ENCODE data around the gene CEACAM21. TPM values are rescaled to one million over a fixed set of nuclear protein-coding genes. Genes with fewer than 3 reads are reported as not detected.

Gene CEACAM21
- not detected in 5 replicates for total RNA-seq (2022; extraction: Qiagen RNA extraction; ENCODE audit: low read depth)

DNA sequence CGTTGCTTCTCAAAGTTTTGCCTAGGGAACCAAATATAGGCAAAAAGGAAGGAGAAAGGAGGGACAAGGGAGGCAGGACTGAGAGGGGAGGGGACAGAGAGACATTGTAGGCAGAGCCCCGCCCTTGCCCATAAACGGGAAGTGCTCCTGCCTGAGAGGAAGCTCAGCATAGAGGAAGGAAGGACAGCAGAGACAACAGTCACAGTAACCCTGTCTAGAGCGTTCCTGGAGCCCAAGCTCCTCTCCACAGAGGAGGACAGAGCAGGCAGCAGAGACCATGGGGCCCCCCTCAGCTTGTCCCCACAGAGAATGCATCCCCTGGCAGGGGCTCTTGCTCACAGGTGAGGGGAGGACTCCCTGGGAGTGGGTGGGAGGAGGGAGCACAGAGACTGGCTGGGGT is at the start of gene CEACAM21:
CEACAM21 (plus strand) TSS at position 169 of the 400 bp plus-strand sequence; CDS start at position 278, 109 bp downstream.

DNA sequence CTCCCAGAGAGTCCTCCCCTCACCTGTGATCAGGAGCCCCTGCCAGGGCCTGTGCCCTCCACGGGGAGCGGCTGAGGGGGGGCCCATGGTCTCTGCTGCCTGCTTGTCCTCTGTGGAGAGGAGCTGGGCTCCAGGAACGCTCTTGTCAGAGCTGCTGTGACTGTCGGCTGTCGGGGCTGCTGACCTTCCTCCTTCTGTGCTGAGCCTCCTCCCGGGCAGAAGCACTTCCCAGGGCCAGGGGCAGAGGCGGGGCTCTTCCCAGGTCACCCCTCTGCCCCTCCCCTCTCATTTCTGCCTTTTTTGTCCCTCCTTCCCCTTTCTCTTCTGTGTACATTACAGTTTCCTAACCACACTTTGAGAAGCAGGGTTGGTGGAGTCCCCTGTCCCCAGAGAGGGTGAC is 50.9 kb downstream of the CEACAM21 start, which contains the start of gene CEACAM4:
CEACAM4 (minus strand) TSS at position 198 of the 400 bp plus-strand sequence; CDS start at position 87, 111 bp downstream.

Other genes starting within 250 kb of the CEACAM21 start
- 123 to 170 TPM (median 149 TPM) in 5 replicates for gene TGFB1, start 222.2 kb upstream of the CEACAM21 start, total RNA-seq (2022; extraction: Qiagen RNA extraction; ENCODE audit: low read depth)
- gene B9D2, start 212.0 kb upstream of the CEACAM21 start, total RNA-seq (2022; extraction: Qiagen RNA extraction; ENCODE audit: low read depth) = 25.0 to 34.5 TPM (median 34.0 TPM) in 5 replicates
- gene TMEM91, start 199.6 kb upstream of the CEACAM21 start, total RNA-seq (2022; extraction: Qiagen RNA extraction; ENCODE audit: low read depth) = 2.7 to 4.5 TPM (median 3.6 TPM) in 5 replicates
- gene EXOSC5, start 178.8 kb upstream of the CEACAM21 start, total RNA-seq (2022; extraction: Qiagen RNA extraction; ENCODE audit: low read depth) = 79.0 to 104 TPM (median 97.3 TPM) in 5 replicates
- gene BCKDHA, start 178.3 kb upstream of the CEACAM21 start, total RNA-seq (2022; extraction: Qiagen RNA extraction; ENCODE audit: low read depth) = 37.1 to 47.6 TPM (median 40.8 TPM) in 5 replicates
- gene B3GNT8, start 148.8 kb upstream of the CEACAM21 start, total RNA-seq (2022; extraction: Qiagen RNA extraction; ENCODE audit: low read depth) = 0.09 to 0.43 TPM (median 0.11 TPM) in 3 of 5 replicates, not detected in the others
- gene DMAC2, start 136.3 kb upstream of the CEACAM21 start, total RNA-seq (2022; extraction: Qiagen RNA extraction; ENCODE audit: low read depth) = 103 to 120 TPM (median 108 TPM) in 5 replicates
- gene ERICH4, start 133.0 kb upstream of the CEACAM21 start, total RNA-seq (2022; extraction: Qiagen RNA extraction; ENCODE audit: low read depth) = not detected in 5 replicates
- gene CEACAM4, start 50.9 kb downstream of the CEACAM21 start, total RNA-seq (2022; extraction: Qiagen RNA extraction; ENCODE audit: low read depth) = not detected in 5 replicates
- gene CEACAM7, start 112.1 kb downstream of the CEACAM21 start, total RNA-seq (2022; extraction: Qiagen RNA extraction; ENCODE audit: low read depth) = 0.02 TPM in 1 of 5 replicates, not detected in the others
- gene CEACAM5, start 132.5 kb downstream of the CEACAM21 start, total RNA-seq (2022; extraction: Qiagen RNA extraction; ENCODE audit: low read depth) = 1.8 to 2.7 TPM (median 2.4 TPM) in 5 replicates
- gene CEACAM6, start 179.4 kb downstream of the CEACAM21 start, total RNA-seq (2022; extraction: Qiagen RNA extraction; ENCODE audit: low read depth) = 19.9 to 28.7 TPM (median 26.1 TPM) in 5 replicates
- gene CEACAM3, start 220.4 kb downstream of the CEACAM21 start, total RNA-seq (2022; extraction: Qiagen RNA extraction; ENCODE audit: low read depth) = not detected in 5 replicates